K562 (cell line): ENCODE measurements around the gene RPL38. TPM values are rescaled to one million over a fixed set of nuclear protein-coding genes. Genes with fewer than 3 reads are reported as not detected.

Source experiments
- ARNT ChIP-seq, 2 experiments: fragments of 450-650 bp; IDR thresholded peaks; 2 replicates each; pipeline ENCODE4 v1.6.1; 2016; ENCODE audit warnings: mild to moderate bottlenecking in 1 of 2
- CHD1 ChIP-seq: fragments of 200-600 bp; sonication (generic); IDR thresholded peaks from one replicate; pipeline ENCODE4 v1.6.1; 2012; ENCODE audit warnings: mild to moderate bottlenecking, moderate library complexity, low read length, inconsistent platforms
- EP300 ChIP-seq: IDR thresholded peaks from 2 replicates; pipeline ENCODE4 v1.6.1; 2012; ENCODE audit warnings: low read length, improper control_type of control experiment
- FOXJ2 ChIP-seq: fragments of 200-800 bp; sonication (Bioruptor generic); IDR thresholded peaks from 2 replicates; pipeline ENCODE4 v1.6.1; 2016; ENCODE audit warnings: missing genetic modification characterization, missing compliant biosample characterization
- HDAC2 ChIP-seq: fragments of 450-650 bp; IDR thresholded peaks from 2 replicates; pipeline ENCODE4 v1.6.1; 2016; ENCODE audit warnings: mild to moderate bottlenecking
- JUN ChIP-seq, 2 experiments: sonication (generic) in 1 of 2; formaldehyde crosslinking in 1 of 2; IDR thresholded peaks; 2 replicates each; pipeline versions ENCODE4 v1.6.1 to v1.8.0; 2012 to 2022; ENCODE audit warnings: borderline replicate concordance in 2 of 2, mild to moderate bottlenecking in 2 of 2, improper control_type of control experiment in 1 of 2, low read depth in 1 of 2, low read length in 1 of 2, missing genetic modification reagents in 1 of 2
- KLF10 ChIP-seq: fragments of 250-450 bp; sonication (Bioruptor Pico); IDR thresholded peaks from 2 replicates; pipeline ENCODE4 v1.6.1; 2021; ENCODE audit warnings: matching md5 sums
- MTA2 ChIP-seq: fragments of 450-650 bp; IDR thresholded peaks from 2 replicates; pipeline ENCODE4 v1.6.1; 2016; ENCODE audit warnings: low read depth
- TAL1 ChIP-seq: fragments of 450-650 bp; IDR thresholded peaks from 2 replicates; pipeline ENCODE4 v1.6.1; 2016; ENCODE audit warnings: mild to moderate bottlenecking
- TEAD4 ChIP-seq, 2 experiments: sonication (generic) in 1 of 2; formaldehyde crosslinking in 1 of 2; IDR thresholded peaks; 2 replicates each; pipeline versions ENCODE4 v1.6.1 to v1.8.0; 2012 to 2022; ENCODE audit warnings: borderline replicate concordance in 1 of 2, inconsistent platforms in 1 of 2, low read length in 1 of 2, mild to moderate bottlenecking in 1 of 2, missing genetic modification reagents in 1 of 2
- TFAP4 ChIP-seq: sonication (generic); formaldehyde crosslinking; IDR thresholded peaks from 2 replicates; pipeline ENCODE4 v1.8.0; 2022; ENCODE audit warnings: missing genetic modification reagents, mild to moderate bottlenecking, moderate library complexity, borderline replicate concordance
- TOE1 ChIP-seq, 2 experiments: fragments of 450-650 bp in 1 of 2; sonication (generic) in 1 of 2; formaldehyde crosslinking in 1 of 2; IDR thresholded peaks; 2 replicates each; pipeline versions ENCODE4 v1.7.1 to v1.8.0; 2016 to 2022; ENCODE audit warnings: borderline replicate concordance in 2 of 2, mild to moderate bottlenecking in 2 of 2, antibody characterized with exemption in 1 of 2, inconsistent platforms in 1 of 2, low read depth in 1 of 2, missing genetic modification reagents in 1 of 2, moderate library complexity in 1 of 2
- ZBTB43 ChIP-seq: sonication (generic); formaldehyde crosslinking; IDR thresholded peaks from 2 replicates; pipeline ENCODE4 v1.8.0; 2023; ENCODE audit warnings: mild to moderate bottlenecking, missing genetic modification reagents
- ZNF274 ChIP-seq: IDR thresholded peaks from 2 replicates; pipeline ENCODE4 v1.6.1; 2011; ENCODE audit warnings: low read depth, mild to moderate bottlenecking, low read length, moderate library complexity, borderline replicate concordance
- ZNF431 ChIP-seq: sonication (generic); formaldehyde crosslinking; IDR thresholded peaks from 2 replicates; pipeline ENCODE4 v1.8.0; 2022; ENCODE audit warnings: mild to moderate bottlenecking, missing genetic modification reagents
- ZNF639 ChIP-seq, 2 experiments: fragments of 200-800 bp in 1 of 2; sonication (Bioruptor generic) in 1 of 2; sonication (generic) in 1 of 2; formaldehyde crosslinking in 1 of 2; IDR thresholded peaks in 1 of 2; conservative IDR thresholded peaks in 1 of 2; 2 replicates each; pipeline versions ENCODE4 v1.5.0 to v1.6.1; 2016 to 2020; ENCODE audit warnings: missing compliant biosample characterization in 1 of 2, missing genetic modification characterization in 1 of 2, missing genetic modification reagents in 1 of 2
- ZNF766 ChIP-seq: fragments of 200-800 bp; sonication (Bioruptor generic); conservative IDR thresholded peaks from 2 replicates; pipeline ENCODE4 v1.6.1; 2016; ENCODE audit warnings: missing genetic modification characterization, missing compliant biosample characterization
- polyA plus RNA-seq, 8 experiments: library from polyadenylated mRNA; depleted of rRNA in 4 of 8; stranded (reverse) in 5 of 8; unstranded in 3 of 8; fragments of >200 nt; fragmentation: Nextera tagmentation in 2 of 8; fragmentation: Illumina TruSeq in 1 of 8; extraction: Ambion mirVana in 2 of 8; extraction: Trizol in 1 of 8; gene quantifications; 2 replicates each; pipeline versions ENCODE4 v1.2.1 to v1.2.3, GENCODE V29; 2011 to 2014; ENCODE audit warnings: inconsistent platforms in 1 of 8, missing spikeins in 1 of 8
- total RNA-seq, 7 experiments: library from RNA; depleted of rRNA in 6 of 7; stranded (reverse); fragments of >200 nt in 6 of 7; fragmentation: Illumina TruSeq in 2 of 7; extraction: Trizol in 2 of 7; gene quantifications; 2 replicates each; pipeline versions ENCODE4 v1.2.1 to v1.2.3, GENCODE V29; 2011 to 2021; ENCODE audit warnings: low replicate concordance in 1 of 7
- TF ChIP-seq, protein P1 (sequence below): fragments of 250-450 bp; sonication (Bioruptor Pico); IDR thresholded peaks from 2 replicates; pipeline ENCODE4 v1.5.0; 2022; ENCODE audit warnings: mild to moderate bottlenecking
- TF ChIP-seq, protein P2 (sequence below): fragments of 250-450 bp; sonication (Bioruptor Pico); IDR thresholded peaks from 2 replicates; pipeline ENCODE4 v1.4.0; 2020; ENCODE audit warnings: mild to moderate bottlenecking, moderate library complexity

Gene RPL38
- total and polyA plus RNA-seq, 9 of the 15 experiments (the other 6 are each of a cell fraction or from before 2014, with no cell fraction given), result 1,224 to 3,864 (median 1,939) TPM

- TF ChIP-seq ZNF639 (CRISPR knock-in tag; conservative IDR thresholded peaks at IDR 0.05 in 1 of 2, IDR thresholded peaks at IDR 0.05 in 1 of 2), result no peak
- no peak for TF ChIP-seq FOXJ2 (tag)
- TF ChIP-seq EP300, result peak; percentile 42; the same call in 1 of the 2 replicates
- no peak for TF ChIP-seq HDAC2
- TF ChIP-seq TFAP4, result peak; percentile 38; the same call in 1 of the 2 replicates
- TF ChIP-seq MTA2, result peak; percentile 64
- TF ChIP-seq TAL1, result peak; percentile 73
- TF ChIP-seq ZNF766 (CRISPR knock-in tag), result 0 out of 2 replicates have a peak, but pooled peaks have one; percentile 15
- TF ChIP-seq, protein P1, sequence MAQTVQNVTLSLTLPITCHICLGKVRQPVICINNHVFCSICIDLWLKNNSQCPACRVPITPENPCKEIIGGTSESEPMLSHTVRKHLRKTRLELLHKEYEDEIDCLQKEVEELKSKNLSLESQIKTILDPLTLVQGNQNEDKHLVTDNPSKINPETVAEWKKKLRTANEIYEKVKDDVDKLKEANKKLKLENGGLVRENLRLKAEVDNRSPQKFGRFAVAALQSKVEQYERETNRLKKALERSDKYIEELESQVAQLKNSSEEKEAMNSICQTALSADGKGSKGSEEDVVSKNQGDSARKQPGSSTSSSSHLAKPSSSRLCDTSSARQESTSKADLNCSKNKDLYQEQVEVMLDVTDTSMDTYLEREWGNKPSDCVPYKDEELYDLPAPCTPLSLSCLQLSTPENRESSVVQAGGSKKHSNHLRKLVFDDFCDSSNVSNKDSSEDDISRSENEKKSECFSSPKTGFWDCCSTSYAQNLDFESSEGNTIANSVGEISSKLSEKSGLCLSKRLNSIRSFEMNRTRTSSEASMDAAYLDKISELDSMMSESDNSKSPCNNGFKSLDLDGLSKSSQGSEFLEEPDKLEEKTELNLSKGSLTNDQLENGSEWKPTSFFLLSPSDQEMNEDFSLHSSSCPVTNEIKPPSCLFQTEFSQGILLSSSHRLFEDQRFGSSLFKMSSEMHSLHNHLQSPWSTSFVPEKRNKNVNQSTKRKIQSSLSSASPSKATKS (CRISPR knock-in tag), result no peak
- TF ChIP-seq TEAD4 (IDR thresholded peaks at IDR 0.05; ENCODE audit: low read length), result peak; percentile 83
- no peak for TF ChIP-seq TEAD4 (CRISPR knock-in tag; IDR thresholded peaks at IDR 0.05; ENCODE audit: borderline replicate concordance)
- TF ChIP-seq ZNF274, result no peak
- no peak for TF ChIP-seq CHD1
- TF ChIP-seq KLF10 (CRISPR knock-in tag), result no peak
- no peak for TF ChIP-seq JUN (IDR thresholded peaks at IDR 0.05; ENCODE audit: borderline replicate concordance, low read depth, low read length)
- TF ChIP-seq JUN (CRISPR knock-in tag; IDR thresholded peaks at IDR 0.05; ENCODE audit: borderline replicate concordance), result no peak
- peak; percentile 99 for TF ChIP-seq ZBTB43 (CRISPR knock-in tag)
- TF ChIP-seq ARNT (IDR thresholded peaks at IDR 0.05), result no peak
- TF ChIP-seq ZNF431 (CRISPR knock-in tag), result no peak
- TF ChIP-seq, protein P2, sequence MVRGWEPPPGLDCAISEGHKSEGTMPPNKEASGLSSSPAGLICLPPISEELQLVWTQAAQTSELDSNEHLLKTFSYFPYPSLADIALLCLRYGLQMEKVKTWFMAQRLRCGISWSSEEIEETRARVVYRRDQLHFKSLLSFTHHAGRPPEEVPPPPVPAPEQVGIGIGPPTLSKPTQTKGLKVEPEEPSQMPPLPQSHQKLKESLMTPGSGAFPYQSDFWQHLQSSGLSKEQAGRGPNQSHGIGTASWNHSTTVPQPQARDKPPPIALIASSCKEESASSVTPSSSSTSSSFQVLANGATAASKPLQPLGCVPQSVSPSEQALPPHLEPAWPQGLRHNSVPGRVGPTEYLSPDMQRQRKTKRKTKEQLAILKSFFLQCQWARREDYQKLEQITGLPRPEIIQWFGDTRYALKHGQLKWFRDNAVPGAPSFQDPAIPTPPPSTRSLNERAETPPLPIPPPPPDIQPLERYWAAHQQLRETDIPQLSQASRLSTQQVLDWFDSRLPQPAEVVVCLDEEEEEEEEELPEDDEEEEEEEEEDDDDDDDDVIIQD (CRISPR knock-in tag), result no peak
- no peak for TF ChIP-seq TOE1 (IDR thresholded peaks at IDR 0.05; ENCODE audit: borderline replicate concordance)
- TF ChIP-seq TOE1 (CRISPR knock-in tag; IDR thresholded peaks at IDR 0.05; ENCODE audit: borderline replicate concordance, low read depth), result no peak
These were observed 40.1 kb upstream of the RPL38 start (continued) for GRCh38 chr17:74163271-74163821.
